PC-3 (cell line): ENCODE measurements around the gene ANKRD11. TPM values are rescaled to one million over a fixed set of nuclear protein-coding genes. Genes with fewer than 3 reads are reported as not detected.

Experiments
- ATAC-seq: fragments of 200-7000 bp; cut with Tn5 transposase; 2 replicates; pipeline ENCODE4 v1.9.1; 2020; ENCODE audit warnings: mild to moderate bottlenecking, moderate library complexity
- BruUV-seq: library from RNA; stranded (reverse); fragments of 400-500 nt; replicated peaks from 2 replicates; lab custom pipeline; 2021; lab: Mats Ljungman, UMichigan
- CTCF ChIA-PET: fragments of 300-600 bp; sonication (Branson Sonifier 250); formaldehyde crosslinking; loops from one replicate; lab custom pipeline; 2022; ENCODE audit warnings: antibody characterized with exemption; lab: Charles Lee
- POLR2A ChIA-PET: fragments of 300-600 bp; sonication (Branson Sonifier 250); formaldehyde crosslinking; loops from one replicate; lab custom pipeline; 2022; ENCODE audit warnings: antibody characterized with exemption; ENCODE audit not compliant: unreplicated experiment; lab: Charles Lee
- DNase-seq: peaks from one replicate; pipeline ENCODE4 v3.0.0-alpha.2; 2015
- H2AFZ ChIP-seq: fragments of 300-600 bp; sonication (generic); 2 replicates; pipeline ENCODE4 v1.6.0; 2016; ENCODE audit warnings: antibody characterized with exemption, low read length
- H3F3A ChIP-seq: fragments of 300-600 bp; sonication (generic); one replicate; pipeline ENCODE4 v1.6.0; 2017; ENCODE audit warnings: antibody characterized with exemption, low read length, control low read depth, mild to moderate bottlenecking; ENCODE audit not compliant: unreplicated experiment
- H3K27ac ChIP-seq: fragments of 300-600 bp; sonication (generic); 2 replicates; pipeline ENCODE4 v1.5.1; 2016; ENCODE audit warnings: mild to moderate bottlenecking, low read length
- H3K27me3 ChIP-seq: fragments of 300-600 bp; sonication (generic); 2 replicates; pipeline ENCODE4 v1.6.1; 2016; ENCODE audit warnings: low read length, mixed read lengths
- H3K36me3 ChIP-seq: fragments of 300-600 bp; sonication (generic); 2 replicates; pipeline ENCODE4 v1.6.1; 2016; ENCODE audit warnings: low read depth, mixed run types, low read length, mixed read lengths
- H3K4me1 ChIP-seq: fragments of 300-600 bp; sonication (generic); 2 replicates; pipeline ENCODE4 v1.5.1; 2016; ENCODE audit warnings: low read length; ENCODE audit not compliant: insufficient read depth
- H3K4me2 ChIP-seq: fragments of 300-600 bp; sonication (generic); 2 replicates; pipeline ENCODE4 v1.6.0; 2016; ENCODE audit warnings: low read length
- H3K4me3 ChIP-seq: fragments of 300-600 bp; sonication (generic); 2 replicates; pipeline ENCODE4 v1.5.1; 2016; ENCODE audit warnings: mild to moderate bottlenecking, low read length, mixed read lengths
- H3K79me2 ChIP-seq: fragments of 300-600 bp; sonication (generic); 2 replicates; pipeline ENCODE4 v1.6.1; 2017; ENCODE audit warnings: low read length, mixed read lengths
- H3K9ac ChIP-seq: fragments of 300-600 bp; sonication (generic); 2 replicates; pipeline ENCODE4 v1.6.0; 2016; ENCODE audit warnings: mild to moderate bottlenecking, low read length
- H3K9me2 ChIP-seq: fragments of 300-600 bp; sonication (generic); replicated peaks from 2 replicates; pipeline ENCODE4 v1.6.1; 2016; ENCODE audit warnings: mixed run types, low read length, mixed read lengths
- H3K9me3 ChIP-seq: fragments of 300-600 bp; sonication (generic); 2 replicates; pipeline ENCODE4 v1.6.1; 2016; ENCODE audit warnings: low read length, mixed read lengths
- H4K20me1 ChIP-seq: fragments of 300-600 bp; sonication (generic); 2 replicates; pipeline ENCODE4 v1.6.1; 2016; ENCODE audit warnings: low read length, mixed read lengths
- EZH2 ChIP-seq: fragments of 300-600 bp; sonication (generic); IDR thresholded peaks from one replicate; pipeline ENCODE4 v1.6.1; 2017; ENCODE audit warnings: antibody characterized with exemption, mild to moderate bottlenecking, low read length; ENCODE audit not compliant: unreplicated experiment
- EZH2phosphoT487 ChIP-seq: fragments of 300-600 bp; sonication (generic); IDR thresholded peaks from 2 replicates; pipeline ENCODE4 v1.6.1; 2018; ENCODE audit warnings: mild to moderate bottlenecking, antibody characterized with exemption, low read length, borderline replicate concordance
- intact Hi-C: fragments of 100-400 bp; cut with micrococcal nuclease; formaldehyde crosslinking; loops from 2 replicates; pipeline ENCODE4 v1.9.0; 2023
- total RNA-seq: library from RNA; depleted of rRNA; stranded (reverse); fragments of >200 nt; gene quantifications from 2 replicates; pipeline ENCODE4 v1.2.3, GENCODE V29; 2014
- TF ChIP-seq, protein P1 (sequence below): fragments of 300-600 bp; sonication (generic); conservative IDR thresholded peaks from 2 replicates; pipeline ENCODE4 v1.5.1; 2017; ENCODE audit warnings: antibody characterized with exemption, low read depth, mild to moderate bottlenecking, low read length

ANKRD11 gene
- total RNA-seq, 1 experiment from 2014 or later: 65.0 TPM

DNA sequence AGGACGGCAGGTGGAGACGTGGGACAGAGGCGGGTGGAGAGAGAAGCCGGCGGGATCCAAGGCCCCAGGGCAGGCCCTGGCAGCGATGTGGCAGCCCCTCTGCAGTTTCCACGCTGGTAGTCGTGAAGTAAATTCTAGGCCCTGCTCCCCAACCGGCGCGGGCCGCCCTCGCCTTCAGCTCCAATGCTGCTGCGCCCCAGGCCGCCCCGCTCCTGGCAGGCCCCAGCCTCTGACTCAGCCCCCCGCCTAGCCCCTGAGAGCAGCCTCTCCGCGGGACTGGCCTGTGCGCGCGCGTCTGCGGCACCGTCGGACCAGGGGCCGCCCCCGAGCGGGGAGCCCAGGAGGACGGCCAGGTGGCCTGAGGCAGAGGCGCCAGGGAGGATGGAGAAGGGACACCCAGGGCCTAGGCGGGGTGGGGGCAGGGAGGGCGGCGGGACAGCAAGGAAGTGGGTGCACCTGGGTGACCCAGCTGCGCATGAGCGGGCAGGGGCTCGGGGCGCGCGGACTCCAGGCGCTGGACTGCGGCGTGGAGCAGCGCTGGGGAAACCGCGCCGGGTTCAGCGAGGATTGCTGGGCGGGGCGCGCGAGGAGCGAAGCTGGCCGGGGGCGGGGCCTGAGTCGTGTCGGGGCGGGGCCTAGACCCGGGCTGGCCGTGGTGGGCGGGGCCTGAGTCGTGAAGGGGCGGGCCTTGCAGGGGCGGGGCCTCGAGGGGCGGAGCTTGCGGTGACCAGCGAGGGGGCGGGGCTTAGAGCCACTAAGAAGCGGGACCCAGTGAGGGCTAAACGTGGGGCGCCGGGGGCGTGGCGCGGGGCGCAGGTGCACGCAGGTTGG lies 243.2 kb downstream of the ANKRD11 start:
- Histone ChIP-seq H3K4me3 (peak overlapping the region; percentile 73), H3K27ac (peak overlapping the region; percentile 64), H3F3A (no peaks in the 10 kb centered on the region), H3K4me1 (no peaks in the 10 kb centered on the region), H3K4me2 (peak overlapping the region; percentile 93), H3K9ac (peak overlapping the region; percentile 83), H3K79me2 (0 out of 2 replicates have a peak, but pooled peaks cover 3% of the 10 kb centered on the region), H3K9me2 (no peaks in the 10 kb centered on the region), H3K27me3 (no peaks in the 10 kb centered on the region), H3K36me3 (no peaks in the 10 kb centered on the region), H2AFZ (peak overlapping the region; percentile 75), H3K9me3 (no peaks in the 10 kb centered on the region), H4K20me1 (no peaks in the 10 kb centered on the region)
- peak; percentile 89 for ATAC-seq
- DNase-seq: peak; percentile 78
- BruUV-seq: no TSS peak
- no peak for TF ChIP-seq EZH2phosphoT487
- TF ChIP-seq, protein P1, sequence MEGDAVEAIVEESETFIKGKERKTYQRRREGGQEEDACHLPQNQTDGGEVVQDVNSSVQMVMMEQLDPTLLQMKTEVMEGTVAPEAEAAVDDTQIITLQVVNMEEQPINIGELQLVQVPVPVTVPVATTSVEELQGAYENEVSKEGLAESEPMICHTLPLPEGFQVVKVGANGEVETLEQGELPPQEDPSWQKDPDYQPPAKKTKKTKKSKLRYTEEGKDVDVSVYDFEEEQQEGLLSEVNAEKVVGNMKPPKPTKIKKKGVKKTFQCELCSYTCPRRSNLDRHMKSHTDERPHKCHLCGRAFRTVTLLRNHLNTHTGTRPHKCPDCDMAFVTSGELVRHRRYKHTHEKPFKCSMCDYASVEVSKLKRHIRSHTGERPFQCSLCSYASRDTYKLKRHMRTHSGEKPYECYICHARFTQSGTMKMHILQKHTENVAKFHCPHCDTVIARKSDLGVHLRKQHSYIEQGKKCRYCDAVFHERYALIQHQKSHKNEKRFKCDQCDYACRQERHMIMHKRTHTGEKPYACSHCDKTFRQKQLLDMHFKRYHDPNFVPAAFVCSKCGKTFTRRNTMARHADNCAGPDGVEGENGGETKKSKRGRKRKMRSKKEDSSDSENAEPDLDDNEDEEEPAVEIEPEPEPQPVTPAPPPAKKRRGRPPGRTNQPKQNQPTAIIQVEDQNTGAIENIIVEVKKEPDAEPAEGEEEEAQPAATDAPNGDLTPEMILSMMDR: 0 out of 2 replicates have a peak, but pooled peaks have one; percentile 20
- POLR2A ChIA-PET: interaction anchor here (0.5 to 0.7 kb wide), 5 partner anchors 12 to 1380 kb away, joined by 3 to 16 read pairs (median 4); no protein-coding TSS in a partner anchor
- CTCF ChIA-PET: interaction anchor here (0.8 to 1.0 kb wide), 3 partner anchors 10 to 57 kb away, joined by 3 to 4 read pairs (median 4); no protein-coding TSS in a partner anchor
- intact Hi-C loops: loop anchor here (1.0 kb wide), 1 partner anchor 23 kb away; no protein-coding TSS in a partner anchor

DNA sequence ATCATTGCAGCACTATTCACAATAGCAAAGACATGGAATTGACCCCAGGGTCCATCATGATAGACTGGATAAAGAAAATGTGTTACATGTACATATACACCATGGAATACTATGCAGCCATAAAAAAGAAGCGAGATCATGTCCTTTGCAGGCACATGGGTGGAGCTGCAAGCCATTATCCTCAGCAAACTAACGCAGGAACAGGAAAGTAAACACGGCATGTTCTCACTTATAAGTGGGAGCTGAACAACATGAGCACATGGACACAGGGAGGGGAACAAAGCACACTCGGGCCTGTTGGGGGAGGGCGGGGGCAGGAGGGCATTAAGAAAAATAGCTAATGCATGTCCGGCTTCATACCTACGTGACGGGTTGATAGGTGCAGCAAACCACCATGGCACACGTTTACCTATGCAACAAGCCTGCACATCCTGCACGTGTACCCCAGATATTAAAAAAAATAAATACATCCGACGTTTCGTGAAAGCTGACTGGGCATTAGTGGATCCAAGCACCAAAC lies 243.9 kb downstream of the ANKRD11 start:
- peak overlapping the region; percentile 75 for H2AFZ ChIP-seq
- CTCF ChIA-PET: no interaction called here

More for the DNA sequence above, 243.9 kb downstream of the ANKRD11 start:
- H3K4me1 ChIP-seq: no peaks in the 10 kb centered on the region
- H3K9me3 ChIP-seq: no peaks in the 10 kb centered on the region
- peak overlapping the region; percentile 83 for H3K9ac ChIP-seq
- no peaks in the 10 kb centered on the region for H3K9me2 ChIP-seq
- no peaks in the 10 kb centered on the region for H3F3A ChIP-seq
- POLR2A ChIA-PET: no interaction called here
- intact Hi-C loops: no loop called here
- no peaks in the 10 kb centered on the region for H4K20me1 ChIP-seq
- DNase-seq: no peak
- peak overlapping the region; percentile 64 for H3K27ac ChIP-seq
- H3K4me2 ChIP-seq: peak overlapping the region; percentile 93
- H3K4me3 ChIP-seq: peak overlapping the region; percentile 73
- no peaks in the 10 kb centered on the region for H3K36me3 ChIP-seq
- H3K27me3 ChIP-seq: no peaks in the 10 kb centered on the region
- H3K79me2 ChIP-seq: peaks cover 7% of the 10 kb centered on the region
- ATAC-seq: no peak
- BruUV-seq: TSS peak; percentile 68
- no peak for TF ChIP-seq EZH2phosphoT487
- TF ChIP-seq, protein P1: no peak
- no peak for TF ChIP-seq EZH2
